Activated naive CD4-positive, alpha-beta T cell treated with anti-CD3 and anti-CD28 coated beads, Interleukin-2, amount 50 U/mL, for 72 hours (primary cell): ENCODE data around the gene SHMT2. TPM values are rescaled to one million over a fixed set of nuclear protein-coding genes. Genes with fewer than 3 reads are reported as not detected.
"Not testable (repeated sequence)": the region's sequence is repeated elsewhere in the genome, so short reads cannot be mapped to it uniquely, and the experiment has no call there.

Experiments
- ATAC-seq, 2 donors: fragments of 150-1000 bp; cut with Tn5 transposase; 2 replicates each; pipeline ENCODE4 v1.10.0; 2021; ENCODE audit warnings: mild to moderate bottlenecking in 2 of 2, moderate library complexity in 2 of 2
- DNase-seq, 2 donors: peaks; one replicate each; pipeline ENCODE4 v3.0.0; 2021 to 2022; ENCODE audit warnings: low spot score in 2 of 2
- H3K27ac Mint-ChIP-seq, 2 donors: one replicate each; pipeline ENCODE4 v1.8.0; 2022; ENCODE audit warnings: mild to moderate bottlenecking in 2 of 2, mixed read lengths in 2 of 2
- H3K36me3 Mint-ChIP-seq, 2 donors: one replicate each; pipeline ENCODE4 v1.8.0; 2022; ENCODE audit warnings: mixed read lengths in 2 of 2
- H3K9me3 Mint-ChIP-seq, 2 donors: one replicate each; pipeline ENCODE4 v1.8.0; 2022; ENCODE audit warnings: mixed read lengths in 2 of 2
- total RNA-seq, 2 donors: library from RNA; stranded (reverse); gene quantifications; one replicate each; pipeline ENCODE4 v1.2.3, GENCODE V29; 2022

The SHMT2 gene
- total RNA-seq, 2 donors from 2014 or later: 360 to 376 TPM

DNA sequence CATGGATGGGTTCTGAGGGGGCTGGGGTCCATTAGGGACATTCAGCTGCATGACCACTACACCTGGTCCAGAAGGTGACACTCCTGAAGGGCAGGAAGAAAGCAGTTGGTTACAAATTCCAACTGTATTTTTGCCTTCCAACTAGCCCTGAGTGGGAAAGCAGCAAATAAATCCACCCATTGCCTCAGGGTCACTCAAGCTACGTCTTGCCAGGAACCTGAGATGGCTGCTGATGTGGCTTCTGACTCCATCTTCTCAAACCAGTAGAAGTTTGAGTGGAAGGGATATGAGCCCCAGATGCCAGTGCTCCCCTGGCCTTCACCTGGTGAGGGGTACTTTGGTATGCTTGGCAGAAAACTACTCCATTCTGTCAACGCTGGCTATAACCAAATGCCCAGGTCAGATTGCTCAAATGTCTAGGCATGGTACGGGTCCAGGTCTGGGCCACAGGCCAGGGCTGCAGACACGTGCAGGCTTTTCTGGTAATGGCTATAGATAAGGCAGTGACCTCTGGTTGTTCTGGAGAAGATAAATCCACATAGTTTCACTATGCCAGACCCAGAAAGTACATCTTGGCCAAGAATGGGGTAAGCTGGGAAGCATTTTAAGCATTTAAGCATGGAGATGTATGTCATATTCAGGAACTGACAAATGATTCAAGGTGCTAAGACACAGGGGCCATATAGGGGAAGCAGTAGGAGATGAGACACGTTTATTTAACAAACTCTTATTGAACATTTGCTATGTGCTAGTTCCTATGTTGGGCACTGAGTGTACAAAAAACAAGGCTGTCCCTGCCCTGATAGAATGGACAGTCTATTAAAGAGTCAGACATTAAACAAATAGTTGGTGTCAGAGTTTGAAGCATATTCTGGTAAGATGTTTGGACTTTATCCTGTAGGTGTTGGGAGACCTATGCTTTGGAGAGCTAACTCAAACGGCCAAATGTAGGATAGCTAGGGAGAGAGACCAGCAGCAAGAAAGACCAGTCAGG lies 29.8 kb downstream of the SHMT2 start:
- H3K9me3 Mint-ChIP-seq: no peaks in the 10 kb centered on the region
- ATAC-seq: no peak
- no peaks in the 10 kb centered on the region for H3K36me3 Mint-ChIP-seq
- no peak overlapping the region for H3K27ac Mint-ChIP-seq
- DNase-seq: no peak

DNA sequence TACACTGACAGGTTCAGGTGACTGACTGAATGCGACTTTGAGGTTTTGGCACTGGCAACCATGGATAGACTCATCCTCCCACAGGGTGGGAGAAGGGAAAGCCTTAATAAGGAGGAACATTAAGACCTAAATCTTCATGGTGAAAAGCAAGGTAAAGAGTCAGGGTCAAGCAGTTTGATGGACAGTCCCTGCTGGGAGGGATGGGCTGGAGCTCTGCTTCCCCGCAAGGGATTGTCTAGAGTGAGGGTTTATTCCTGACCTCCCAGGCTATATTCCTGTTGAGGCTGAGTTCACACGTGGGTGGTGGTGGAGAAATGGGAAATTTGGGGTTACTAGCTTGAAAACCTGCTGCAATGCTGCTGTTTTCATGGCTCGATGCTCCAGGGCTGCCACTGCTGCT lies 30.9 kb downstream of the SHMT2 start:
- ATAC-seq (no peak), DNase-seq (no peak)
- H3K9me3 Mint-ChIP-seq: no peaks in the 10 kb centered on the region
- H3K27ac Mint-ChIP-seq: no peak overlapping the region
- H3K36me3 Mint-ChIP-seq: no peaks in the 10 kb centered on the region

GRCh38 chr12:57261428-57261865 lies 31.9 kb downstream of the SHMT2 start:
- Mint-ChIP-seq H3K27ac (no peak overlapping the region), H3K9me3 (no peaks in the 10 kb centered on the region), H3K36me3 (no peaks in the 10 kb centered on the region)
- ATAC-seq (no peak), DNase-seq (no peak)

- ATAC-seq (no peak), DNase-seq (no peak)
- Mint-ChIP-seq H3K27ac (no peak overlapping the region), H3K36me3 (peaks cover 0 to 6% of the 10 kb centered on the region in 2 donors), H3K9me3 (no peaks in the 10 kb centered on the region)
Measured at GRCh38 chr12:57262126-57262822, 32.8 kb downstream of the SHMT2 start.

DNA sequence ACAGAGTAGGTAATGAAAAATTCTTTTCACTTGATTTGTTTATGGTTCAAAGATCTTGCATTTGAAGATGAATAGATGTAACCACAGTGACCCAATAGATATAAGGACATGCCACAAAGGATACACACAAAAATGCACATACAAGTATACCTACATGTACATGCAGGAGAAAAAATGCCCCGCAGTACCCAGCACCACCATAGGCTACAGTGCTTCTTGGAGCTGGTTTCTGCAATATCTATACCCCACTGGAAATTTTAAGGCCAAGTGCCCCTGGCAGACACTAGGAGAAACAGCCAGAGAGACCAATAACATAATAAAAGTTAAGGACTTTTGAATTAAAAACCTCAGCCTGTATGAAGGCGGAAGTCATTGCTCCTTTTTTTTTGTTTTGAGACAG lies 33.6 kb downstream of the SHMT2 start:
- ATAC-seq (no peak), DNase-seq (no peak)
- H3K9me3 Mint-ChIP-seq: no peaks in the 10 kb centered on the region
- H3K27ac Mint-ChIP-seq: no peak overlapping the region
- H3K36me3 Mint-ChIP-seq: peaks cover 0 to 6% of the 10 kb centered on the region in 2 donors

GRCh38 chr12:57266681-57267080 lies 37.2 kb downstream of the SHMT2 start:
- DNase-seq (no peak), ATAC-seq (no peak)
- peak overlapping the region in 1 of 2 donors; percentile 1 for H3K27ac Mint-ChIP-seq
- H3K9me3 Mint-ChIP-seq: no peaks in the 10 kb centered on the region
- peaks cover 6 to 8% of the 10 kb centered on the region in 2 donors for H3K36me3 Mint-ChIP-seq

DNA sequence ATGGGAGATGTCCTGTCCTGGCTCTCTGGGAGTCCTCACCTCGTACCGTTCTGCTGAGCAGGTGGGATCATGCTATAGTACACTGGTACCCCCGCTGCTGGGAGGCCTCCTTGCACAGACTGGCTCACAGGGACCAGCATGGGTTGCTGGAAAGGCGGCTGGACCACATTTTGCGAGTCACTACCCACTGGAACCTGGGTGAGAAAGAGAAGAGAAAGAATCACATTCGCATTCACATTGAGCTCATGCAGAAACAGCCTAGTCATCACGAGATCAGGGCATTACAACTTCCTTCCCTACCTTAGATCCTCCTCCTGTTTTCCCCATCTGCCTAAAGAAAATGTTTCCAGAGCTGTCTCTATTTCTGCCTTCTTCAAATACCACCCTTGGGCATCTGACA lies 38.8 kb downstream of the SHMT2 start:
- peak; percentile 87 to 89 for ATAC-seq
- Mint-ChIP-seq H3K27ac (peak overlapping the region; percentile 68 to 77), H3K9me3 (no peaks in the 10 kb centered on the region), H3K36me3 (peaks cover 6 to 8% of the 10 kb centered on the region in 2 donors)
- peak in 1 of 2 donors; percentile 14 for DNase-seq

DNA sequence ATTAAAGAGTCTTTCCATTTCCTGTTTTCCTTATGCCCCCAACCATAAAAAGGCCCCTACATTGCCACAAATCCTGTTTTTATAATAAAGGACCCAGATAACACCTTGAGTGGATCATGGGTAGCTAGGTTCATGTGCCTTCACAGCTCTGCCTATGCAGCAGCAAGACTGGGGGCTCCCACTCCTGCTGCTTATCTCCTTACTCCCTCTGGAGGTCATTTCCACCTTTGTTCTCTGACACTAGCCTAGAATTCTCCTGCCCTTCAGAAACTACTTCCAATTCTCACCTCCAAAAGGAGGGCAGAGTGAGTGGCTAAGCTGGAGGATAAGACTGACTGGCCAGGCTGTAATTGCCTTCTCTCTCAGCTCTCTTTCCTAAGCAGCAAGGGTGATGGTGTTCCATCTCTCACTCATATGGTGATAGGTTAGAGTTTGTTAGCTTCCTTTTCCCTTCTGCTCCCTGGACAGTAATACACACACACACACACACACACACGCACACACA lies 41.5 kb downstream of the SHMT2 start:
- no peak for DNase-seq
- peak overlapping the region in 1 of 2 donors; percentile 10 for H3K27ac Mint-ChIP-seq
- ATAC-seq: no peak
- peaks cover 8 to 12% of the 10 kb centered on the region in 2 donors for H3K36me3 Mint-ChIP-seq
- H3K9me3 Mint-ChIP-seq: no peaks in the 10 kb centered on the region

GRCh38 chr12:57272337-57273151 lies 43.0 kb downstream of the SHMT2 start:
- Mint-ChIP-seq H3K36me3 (peaks cover 7 to 8% of the 10 kb centered on the region in 2 donors), H3K9me3 (no peaks in the 10 kb centered on the region), H3K27ac (no peak overlapping the region)
- DNase-seq (no peak), ATAC-seq (no peak)

GRCh38 chr12:57273516-57273915 lies 44.0 kb downstream of the SHMT2 start:
- H3K27ac Mint-ChIP-seq: peak overlapping the region in 1 of 2 donors; percentile 10
- no peak for DNase-seq
- no peak for ATAC-seq
- peaks cover 8 to 17% of the 10 kb centered on the region in 2 donors for H3K36me3 Mint-ChIP-seq
- no peaks in the 10 kb centered on the region for H3K9me3 Mint-ChIP-seq

DNA sequence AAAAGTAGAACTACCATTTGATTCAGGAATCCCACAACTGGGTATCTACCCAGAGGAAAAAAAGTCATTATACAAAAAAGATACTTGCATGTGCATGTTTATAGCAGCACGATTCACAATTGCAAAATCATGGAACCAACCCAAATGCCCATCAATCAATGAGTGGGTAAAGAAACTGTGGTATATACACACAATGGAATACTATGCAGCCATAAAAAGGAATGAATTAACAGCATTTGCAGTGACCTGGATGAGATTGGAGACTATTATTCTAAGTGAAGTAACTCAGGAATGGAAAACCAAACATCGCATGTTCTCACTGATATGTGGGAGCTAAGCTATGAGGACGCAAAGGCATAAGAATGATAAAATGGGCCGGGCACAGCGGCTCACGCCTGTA lies 46.7 kb downstream of the SHMT2 start:
- ATAC-seq, H3K9me3 Mint-ChIP-seq: not testable (repeated sequence)
- peaks cover 0 to 22% of the 10 kb centered on the region in 2 donors for H3K36me3 Mint-ChIP-seq

DNA sequence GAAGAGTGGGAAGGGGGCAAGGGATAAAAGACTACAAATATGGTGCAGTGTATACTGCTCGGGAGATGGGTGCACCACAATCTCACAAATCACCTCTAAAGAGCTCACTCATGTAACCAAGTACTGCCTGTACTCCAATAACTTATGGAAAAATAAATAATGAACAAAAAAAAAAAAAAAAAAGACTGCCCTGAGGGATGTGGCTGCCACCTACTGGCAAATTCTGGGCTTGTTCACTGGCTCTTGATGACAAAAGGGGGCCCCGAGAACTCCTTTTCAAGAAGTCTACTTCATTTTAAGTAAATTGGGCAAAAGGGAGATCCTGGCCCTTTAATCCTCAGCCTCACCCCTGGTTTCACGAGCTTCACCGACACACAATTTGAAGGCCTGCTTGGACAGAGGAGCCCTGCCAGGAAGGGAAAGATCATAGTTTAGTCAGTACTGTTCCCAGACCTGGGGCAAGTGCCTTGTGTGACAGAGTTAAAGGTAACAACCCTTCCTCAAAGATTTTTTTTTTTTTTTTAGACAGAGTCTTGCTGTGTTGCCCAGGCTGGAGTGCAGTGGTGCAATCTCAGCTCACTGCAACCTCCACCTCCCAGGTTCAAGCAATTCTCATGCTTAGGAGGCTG lies 47.5 kb downstream of the SHMT2 start:
- no peak for ATAC-seq
- H3K36me3 Mint-ChIP-seq: peaks cover 0 to 22% of the 10 kb centered on the region in 2 donors
- peak overlapping the region in 1 of 2 donors; percentile 55 for H3K27ac Mint-ChIP-seq
- no peaks in the 10 kb centered on the region for H3K9me3 Mint-ChIP-seq
- DNase-seq: peak in 1 of 2 donors; percentile 11

More for the DNA sequence above, 46.7 kb downstream of the SHMT2 start:
- not testable (repeated sequence) for DNase-seq, H3K27ac Mint-ChIP-seq

GRCh38 chr12:57278465-57279381 lies 49.2 kb downstream of the SHMT2 start:
- H3K27ac Mint-ChIP-seq: peak overlapping the region; percentile 31 to 76

GRCh38 chr12:57280211-57281062 lies 50.9 kb downstream of the SHMT2 start:
- ATAC-seq (peak; percentile 99 to 100), DNase-seq (peak; percentile 70 to 84)
- Mint-ChIP-seq H3K27ac (peak overlapping the region; percentile 92 to 95), H3K9me3 (no peaks in the 10 kb centered on the region), H3K36me3 (peaks cover 0 to 19% of the 10 kb centered on the region in 2 donors)

More at GRCh38 chr12:57278465-57279381, 49.2 kb downstream of the SHMT2 start:
- Mint-ChIP-seq H3K9me3 (no peaks in the 10 kb centered on the region), H3K36me3 (peaks cover 0 to 22% of the 10 kb centered on the region in 2 donors)
- ATAC-seq: no peak
- DNase-seq: no peak
